MCF 10A (cell line): ENCODE measurements around the gene ZNF697. TPM values are rescaled to one million over a fixed set of nuclear protein-coding genes. Genes with fewer than 3 reads are reported as not detected.

Experiments used
- BruUV-seq: library from RNA; stranded (reverse); fragments of 400-500 nt; replicated peaks from 2 replicates; lab custom pipeline; 2021; lab: Mats Ljungman, UMichigan
- CTCF ChIA-PET: fragments of 300-600 bp; sonication (Branson Sonifier 250); formaldehyde crosslinking; extraction: SDS; loops from one replicate; lab custom pipeline; 2021; ENCODE audit warnings: antibody characterized with exemption, inconsistent platforms; lab: Yijun Ruan, JAX
- POLR2A ChIA-PET: fragments of 300-600, 350-650 bp; sonication (Branson Sonifier 250); formaldehyde crosslinking; extraction: SDS; loops from one replicate; lab custom pipeline; 2020; ENCODE audit warnings: antibody characterized with exemption, inconsistent platforms; lab: Yijun Ruan, JAX
- DNase-seq: peaks from one replicate; pipeline ENCODE4 v3.0.0-alpha.2; 2018; ENCODE audit not compliant: unreplicated experiment
- H3K27ac Mint-ChIP-seq: one replicate; pipeline ENCODE4 v1.8.0; 2022; ENCODE audit warnings: mild to moderate bottlenecking, low read depth, mixed read lengths; ENCODE audit not compliant: unreplicated experiment
- H3K27me3 Mint-ChIP-seq: one replicate; pipeline ENCODE4 v1.8.0; 2022; ENCODE audit warnings: mixed read lengths; ENCODE audit not compliant: insufficient read depth, unreplicated experiment
- H3K36me3 Mint-ChIP-seq: one replicate; pipeline ENCODE4 v1.8.0; 2022; ENCODE audit warnings: mild to moderate bottlenecking, moderate library complexity, mixed read lengths; ENCODE audit not compliant: insufficient read depth, unreplicated experiment
- H3K4me1 Mint-ChIP-seq: one replicate; pipeline ENCODE4 v1.8.0; 2022; ENCODE audit warnings: mixed read lengths; ENCODE audit not compliant: insufficient read depth, unreplicated experiment
- H3K4me3 Mint-ChIP-seq: one replicate; pipeline ENCODE4 v1.8.0; 2022; ENCODE audit warnings: mild to moderate bottlenecking, moderate library complexity, mixed read lengths; ENCODE audit not compliant: unreplicated experiment
- H3K9me3 Mint-ChIP-seq: one replicate; pipeline ENCODE4 v1.8.0; 2022; ENCODE audit warnings: mixed read lengths; ENCODE audit not compliant: unreplicated experiment
- intact Hi-C: fragments of 100-400 bp; cut with micrococcal nuclease; formaldehyde crosslinking; loops from 2 replicates; pipeline ENCODE4 v1.14.1; 2022
- total RNA-seq: library from RNA; stranded (reverse); gene quantifications from 2 replicates; pipeline ENCODE4 v1.2.3, GENCODE V29; 2022
- TF ChIP-seq, protein P1 (sequence below): fragments of 200-600 bp; IDR thresholded peaks from one replicate; pipeline ENCODE4 v1.8.0; 2022; ENCODE audit warnings: antibody characterized with exemption, mild to moderate bottlenecking; ENCODE audit not compliant: unreplicated experiment

Gene ZNF697
- total RNA-seq, 1 experiment from 2014 or later, result 13.2 TPM

DNA sequence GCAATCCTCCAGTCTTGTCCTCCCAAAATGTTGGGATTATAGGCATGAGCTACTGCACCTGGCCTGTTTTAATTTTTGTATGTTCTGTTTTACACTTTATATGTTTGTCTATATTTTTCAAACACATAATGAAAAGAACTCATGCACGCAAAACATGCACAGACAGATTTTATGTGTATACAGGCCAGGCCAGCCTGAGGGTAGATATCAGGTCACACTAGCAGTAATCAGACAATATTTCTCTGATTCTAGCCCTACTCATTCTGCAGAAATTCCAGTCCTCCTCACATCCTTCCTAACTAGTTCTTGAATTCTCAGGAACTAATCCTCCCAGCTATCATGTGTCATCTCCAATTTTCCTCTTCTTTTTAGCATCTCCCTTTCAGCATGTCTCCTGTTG, 35.8 kb upstream of the ZNF697 start:
- no peak for DNase-seq
- TF ChIP-seq, protein P1, sequence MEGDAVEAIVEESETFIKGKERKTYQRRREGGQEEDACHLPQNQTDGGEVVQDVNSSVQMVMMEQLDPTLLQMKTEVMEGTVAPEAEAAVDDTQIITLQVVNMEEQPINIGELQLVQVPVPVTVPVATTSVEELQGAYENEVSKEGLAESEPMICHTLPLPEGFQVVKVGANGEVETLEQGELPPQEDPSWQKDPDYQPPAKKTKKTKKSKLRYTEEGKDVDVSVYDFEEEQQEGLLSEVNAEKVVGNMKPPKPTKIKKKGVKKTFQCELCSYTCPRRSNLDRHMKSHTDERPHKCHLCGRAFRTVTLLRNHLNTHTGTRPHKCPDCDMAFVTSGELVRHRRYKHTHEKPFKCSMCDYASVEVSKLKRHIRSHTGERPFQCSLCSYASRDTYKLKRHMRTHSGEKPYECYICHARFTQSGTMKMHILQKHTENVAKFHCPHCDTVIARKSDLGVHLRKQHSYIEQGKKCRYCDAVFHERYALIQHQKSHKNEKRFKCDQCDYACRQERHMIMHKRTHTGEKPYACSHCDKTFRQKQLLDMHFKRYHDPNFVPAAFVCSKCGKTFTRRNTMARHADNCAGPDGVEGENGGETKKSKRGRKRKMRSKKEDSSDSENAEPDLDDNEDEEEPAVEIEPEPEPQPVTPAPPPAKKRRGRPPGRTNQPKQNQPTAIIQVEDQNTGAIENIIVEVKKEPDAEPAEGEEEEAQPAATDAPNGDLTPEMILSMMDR, result no peak
- Mint-ChIP-seq H3K27ac (no peak overlapping the region), H3K4me3 (no peak overlapping the region), H3K9me3 (no peaks in the 10 kb centered on the region), H3K36me3 (no peaks in the 10 kb centered on the region), H3K4me1 (peaks cover 19% of the 10 kb centered on the region), H3K27me3 (no peaks in the 10 kb centered on the region)
- BruUV-seq, result no TSS peak
- intact Hi-C loops, result no loop called here
- ChIA-PET POLR2A (interaction anchor here (0.8 to 6.9 kb wide), 5 partner anchors 10 to 72 kb away, joined by 3 to 52 read pairs (median 4); partner anchors contain the start of gene ZNF697), CTCF (interaction anchor here (0.6 to 1.5 kb wide), 6 partner anchors 8 to 255 kb away, joined by 3 to 7 read pairs (median 4); no protein-coding TSS in a partner anchor)

DNA sequence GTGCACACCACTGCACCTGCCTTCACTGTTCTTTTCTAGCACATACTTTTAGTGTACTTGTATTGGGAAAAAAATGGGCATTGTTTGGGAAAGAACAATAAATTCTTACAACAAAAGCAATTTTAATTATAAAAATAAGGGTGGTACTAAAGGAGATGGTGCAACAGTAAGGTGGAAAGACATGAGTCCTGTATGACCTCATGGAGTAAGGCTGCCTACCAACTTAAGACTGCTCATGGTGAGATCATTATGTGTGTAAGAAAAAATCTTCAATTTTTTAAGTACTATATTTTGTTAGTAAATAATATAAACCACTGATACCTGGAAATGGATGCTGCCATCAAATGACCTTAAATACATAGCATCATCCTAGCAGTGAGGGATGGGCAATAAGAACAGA, 34.1 kb upstream of the ZNF697 start:
- Mint-ChIP-seq H3K27me3 (no peaks in the 10 kb centered on the region), H3K4me3 (no peak overlapping the region), H3K4me1 (peaks cover 9% of the 10 kb centered on the region), H3K9me3 (no peaks in the 10 kb centered on the region), H3K27ac (no peak overlapping the region), H3K36me3 (no peaks in the 10 kb centered on the region)
- no TSS peak for BruUV-seq
- CTCF ChIA-PET, result interaction anchor here (0.7 kb wide), 1 partner anchor 62 kb away, joined by 3 read pairs; no protein-coding TSS in a partner anchor
- POLR2A ChIA-PET, result interaction anchor here (0.7 kb wide), 1 partner anchor 27 kb away, joined by 3 read pairs; no protein-coding TSS in a partner anchor
- no peak for DNase-seq
- TF ChIP-seq, protein P1, result no peak
- intact Hi-C loops, result no loop called here

DNA sequence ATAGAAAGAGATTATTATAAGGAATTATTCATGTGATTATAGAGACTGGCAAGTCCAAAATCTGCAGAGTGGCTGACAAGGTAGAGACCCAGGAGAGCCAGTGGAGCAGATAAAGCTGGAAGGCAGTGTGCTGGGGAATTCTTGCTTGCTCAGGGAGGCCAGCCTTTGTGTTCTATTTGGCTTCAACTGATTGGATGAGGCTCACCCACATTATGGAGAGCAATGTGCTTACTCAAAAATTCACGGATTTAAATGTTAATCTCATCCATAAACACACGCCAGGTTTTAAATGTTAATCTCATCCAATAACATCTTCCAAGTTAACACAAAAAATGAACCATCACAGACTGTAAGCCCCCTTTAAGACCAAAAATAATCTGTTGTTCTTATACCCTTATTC, 33.5 kb upstream of the ZNF697 start:
- TF ChIP-seq, protein P1, result no peak
- Mint-ChIP-seq H3K9me3 (no peaks in the 10 kb centered on the region), H3K36me3 (no peaks in the 10 kb centered on the region), H3K4me1 (peaks cover 3% of the 10 kb centered on the region), H3K27me3 (no peaks in the 10 kb centered on the region), H3K27ac (no peak overlapping the region), H3K4me3 (no peak overlapping the region)
- ChIA-PET CTCF (no interaction called here), POLR2A (interaction anchor here (0.7 kb wide), 1 partner anchor 27 kb away, joined by 3 read pairs; no protein-coding TSS in a partner anchor)
- no TSS peak for BruUV-seq
- DNase-seq, result no peak
- intact Hi-C loops, result no loop called here

DNA sequence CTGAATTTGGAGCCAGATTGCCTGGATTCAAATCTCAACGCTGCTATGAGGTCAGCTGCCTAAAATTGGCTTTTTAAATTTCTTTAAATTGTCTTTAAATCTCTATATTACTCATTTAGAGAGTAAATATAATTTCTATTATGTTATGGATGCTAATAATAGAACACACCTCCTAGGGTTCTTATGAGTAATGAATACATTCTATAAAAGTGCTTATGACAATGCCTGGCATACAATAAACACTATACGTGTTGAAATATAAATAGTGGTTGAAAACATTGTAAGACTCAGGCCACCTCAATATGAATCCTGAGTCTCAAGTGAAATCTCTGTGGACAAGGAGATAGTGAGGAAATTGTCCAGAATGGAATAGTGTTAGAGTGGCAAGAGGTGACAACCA, 32.7 kb upstream of the ZNF697 start:
- intact Hi-C loops, result no loop called here
- Mint-ChIP-seq H3K27me3 (no peaks in the 10 kb centered on the region), H3K4me1 (peaks cover 3% of the 10 kb centered on the region), H3K36me3 (no peaks in the 10 kb centered on the region), H3K4me3 (no peak overlapping the region), H3K27ac (no peak overlapping the region), H3K9me3 (no peaks in the 10 kb centered on the region)
- ChIA-PET POLR2A (no interaction called here), CTCF (interaction anchor here (8.5 to 9.6 kb wide), 2 partner anchors 59 to 71 kb away, joined by 134 to 260 read pairs; no protein-coding TSS in a partner anchor)
- BruUV-seq, result no TSS peak
- DNase-seq, result no peak
- TF ChIP-seq, protein P1, result no peak
